Neutrophil (primary cell): Measurements from ENCODE around the gene FOXK1.
A peak's percentile ranks its signal among the peaks of the same experiment; 100 is the strongest.

Experiments
- H3K27ac ChIP-seq: fragments of 200-600 bp; sonication (generic); 2 replicates; pipeline ENCODE4 v1.5.1; 2016; ENCODE audit warnings: mild to moderate bottlenecking, moderate library complexity
- H3K27me3 ChIP-seq: fragments of 200-600 bp; sonication (generic); 2 replicates; pipeline ENCODE4 v1.6.0; 2016; ENCODE audit warnings: mild to moderate bottlenecking
- H3K36me3 ChIP-seq: fragments of 200-600 bp; sonication (generic); 2 replicates; pipeline ENCODE4 v1.5.1; 2017
- H3K4me1 ChIP-seq, 2 experiments: fragments of 200-600 bp in 1 of 2; sonication (generic) in 1 of 2; 1 replicate in 1 of 2; 2 replicates in 1 of 2; pipeline versions ENCODE4 v1.5.1 to v1.6.1; 2013 to 2016; ENCODE audit warnings: low read depth in 1 of 2, low read length in 1 of 2, mild to moderate bottlenecking in 1 of 2, moderate library complexity in 1 of 2; ENCODE audit not compliant: control insufficient read depth in 1 of 2, insufficient read depth in 1 of 2
- H3K4me3 ChIP-seq, 2 experiments: fragments of 200-600 bp in 1 of 2; sonication (generic) in 1 of 2; 1 replicate in 1 of 2; 2 replicates in 1 of 2; pipeline ENCODE4 v1.5.1; 2013 to 2016; ENCODE audit warnings: low read depth in 1 of 2, low read length in 1 of 2, mild to moderate bottlenecking in 1 of 2, moderate library complexity in 1 of 2
- H3K9me3 ChIP-seq: fragments of 200-600 bp; sonication (generic); 2 replicates; pipeline ENCODE4 v1.5.1; 2016
- TF ChIP-seq, protein P1 (sequence below): fragments of 200-600 bp; sonication (generic); IDR thresholded peaks from 2 replicates; pipeline ENCODE4 v1.5.1; 2016; ENCODE audit warnings: antibody characterized with exemption

FOXK1 gene

DNA sequence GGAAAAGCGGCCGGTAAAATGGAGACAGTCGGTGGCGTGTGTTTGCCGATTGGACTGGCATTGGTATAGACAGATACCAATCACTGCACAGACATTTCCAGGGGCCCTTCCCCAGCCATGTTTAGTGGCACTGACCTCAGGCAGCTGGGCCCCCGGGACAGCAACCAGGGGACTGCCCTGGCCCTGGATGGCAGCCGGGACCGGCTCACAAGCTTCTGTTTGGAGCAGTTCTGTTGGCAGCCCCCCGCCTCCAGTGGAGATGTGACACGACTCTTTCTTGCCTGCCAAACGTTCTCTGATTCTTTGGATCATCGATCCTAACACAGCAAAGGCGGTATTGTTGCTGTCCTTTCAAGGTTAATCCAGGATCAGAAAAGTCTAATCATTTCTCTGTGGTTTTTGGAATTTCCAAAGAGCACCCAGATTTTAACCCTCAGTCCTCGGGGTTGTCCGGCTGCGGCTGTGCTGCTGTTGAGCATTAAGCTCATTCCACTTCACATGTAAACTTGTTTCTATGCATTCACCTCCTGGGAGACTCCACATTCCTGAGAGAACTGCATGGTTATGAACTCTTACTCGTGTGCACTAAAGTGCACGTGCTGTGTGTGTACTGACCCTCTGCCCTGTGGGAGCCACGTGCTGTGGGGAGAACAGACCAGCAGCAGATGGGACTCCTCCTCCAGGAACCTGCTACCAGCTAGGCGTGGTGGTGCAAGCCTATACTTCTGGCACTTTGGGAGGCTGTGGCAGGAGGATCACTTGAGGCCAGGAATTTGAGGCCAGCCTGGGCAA is 46.0 kb downstream of the FOXK1 start:
- TF ChIP-seq, protein P1, sequence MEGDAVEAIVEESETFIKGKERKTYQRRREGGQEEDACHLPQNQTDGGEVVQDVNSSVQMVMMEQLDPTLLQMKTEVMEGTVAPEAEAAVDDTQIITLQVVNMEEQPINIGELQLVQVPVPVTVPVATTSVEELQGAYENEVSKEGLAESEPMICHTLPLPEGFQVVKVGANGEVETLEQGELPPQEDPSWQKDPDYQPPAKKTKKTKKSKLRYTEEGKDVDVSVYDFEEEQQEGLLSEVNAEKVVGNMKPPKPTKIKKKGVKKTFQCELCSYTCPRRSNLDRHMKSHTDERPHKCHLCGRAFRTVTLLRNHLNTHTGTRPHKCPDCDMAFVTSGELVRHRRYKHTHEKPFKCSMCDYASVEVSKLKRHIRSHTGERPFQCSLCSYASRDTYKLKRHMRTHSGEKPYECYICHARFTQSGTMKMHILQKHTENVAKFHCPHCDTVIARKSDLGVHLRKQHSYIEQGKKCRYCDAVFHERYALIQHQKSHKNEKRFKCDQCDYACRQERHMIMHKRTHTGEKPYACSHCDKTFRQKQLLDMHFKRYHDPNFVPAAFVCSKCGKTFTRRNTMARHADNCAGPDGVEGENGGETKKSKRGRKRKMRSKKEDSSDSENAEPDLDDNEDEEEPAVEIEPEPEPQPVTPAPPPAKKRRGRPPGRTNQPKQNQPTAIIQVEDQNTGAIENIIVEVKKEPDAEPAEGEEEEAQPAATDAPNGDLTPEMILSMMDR, result no peak
- Histone ChIP-seq H3K36me3 (no peaks in the 10 kb centered on the region), H3K27ac (peak overlapping the region; percentile 92), H3K9me3 (no peaks in the 10 kb centered on the region), H3K4me1 (peaks cover 26 to 32% of the 10 kb centered on the region in 2 experiments), H3K4me3 (no peak overlapping the region), H3K27me3 (no peaks in the 10 kb centered on the region)

DNA sequence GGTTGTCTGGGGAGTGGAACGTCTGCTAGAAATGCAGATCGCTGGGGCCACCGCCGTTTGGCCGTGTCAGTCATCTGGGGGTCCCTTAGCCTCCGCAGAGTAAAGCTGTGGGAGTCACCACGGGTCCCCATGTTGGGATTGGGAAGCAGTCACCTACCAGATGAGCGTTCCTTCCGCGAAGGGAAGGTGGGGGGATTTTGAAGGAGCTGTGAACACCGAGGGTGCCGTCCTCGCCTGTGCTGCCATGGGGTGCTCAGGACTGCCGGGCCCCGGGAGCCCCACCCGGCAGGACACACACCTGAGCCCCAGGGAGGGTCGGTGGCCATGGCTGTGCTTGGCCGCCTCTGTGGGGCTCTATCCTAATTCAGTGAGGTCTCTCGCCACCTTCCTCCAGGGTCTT is 47.2 kb downstream of the FOXK1 start:
- H3K4me1 ChIP-seq, result peaks cover 30 to 31% of the 10 kb centered on the region in 2 experiments
- TF ChIP-seq, protein P1, result no peak
- H3K27ac ChIP-seq, result no peak overlapping the region
- H3K4me3 ChIP-seq, result no peak overlapping the region
- no peaks in the 10 kb centered on the region for H3K27me3 ChIP-seq
- H3K9me3 ChIP-seq, result no peaks in the 10 kb centered on the region
- no peaks in the 10 kb centered on the region for H3K36me3 ChIP-seq

DNA sequence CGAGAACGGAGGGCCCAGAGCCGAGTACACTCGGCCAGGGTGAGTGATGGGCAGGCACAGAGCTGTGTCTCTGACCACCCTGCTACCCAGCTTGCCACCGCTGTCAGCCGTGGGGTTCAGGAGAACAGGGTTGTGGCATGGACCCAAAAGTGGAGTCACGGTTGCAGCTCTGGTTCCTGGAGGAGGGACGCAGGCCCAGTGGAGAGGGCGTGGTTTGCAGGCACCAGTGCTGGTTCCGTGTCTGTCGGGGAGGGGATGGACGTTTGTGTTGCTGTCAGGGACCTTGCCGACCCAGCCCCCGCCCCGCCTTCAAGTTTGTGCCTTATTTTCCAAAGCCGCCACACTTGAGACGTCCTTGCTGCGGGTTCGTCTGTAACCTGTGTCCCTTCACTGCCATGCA is 48.2 kb downstream of the FOXK1 start:
- Histone ChIP-seq H3K4me1 (peaks cover 21% of the 10 kb centered on the region in 2 experiments), H3K27ac (no peak overlapping the region), H3K4me3 (no peak overlapping the region), H3K36me3 (no peaks in the 10 kb centered on the region), H3K9me3 (no peaks in the 10 kb centered on the region), H3K27me3 (no peaks in the 10 kb centered on the region)
- TF ChIP-seq, protein P1, result no peak

DNA sequence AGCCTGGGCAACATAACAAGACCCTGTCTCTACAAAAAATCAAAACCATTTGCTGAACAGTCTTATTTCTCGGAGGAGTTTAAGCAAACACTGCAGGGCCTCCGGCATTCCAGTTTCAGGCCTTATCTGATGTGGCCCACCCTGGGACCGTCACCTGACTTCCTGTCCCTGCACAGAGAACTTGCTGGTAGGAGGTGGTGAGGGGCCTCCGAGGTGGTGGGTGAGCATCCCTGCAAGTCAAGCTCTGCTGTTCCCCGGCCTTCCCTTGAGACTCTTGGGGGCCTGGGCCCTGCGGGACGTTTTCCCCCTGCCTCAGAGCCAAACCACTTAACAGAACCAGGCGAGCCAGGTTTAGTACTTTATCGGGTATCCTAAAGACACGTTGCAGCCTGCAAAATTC is 48.9 kb downstream of the FOXK1 start:
- Histone ChIP-seq H3K4me3 (no peak overlapping the region), H3K27ac (no peak overlapping the region), H3K4me1 (peaks cover 14 to 15% of the 10 kb centered on the region in 2 experiments), H3K9me3 (no peaks in the 10 kb centered on the region), H3K36me3 (no peaks in the 10 kb centered on the region), H3K27me3 (no peaks in the 10 kb centered on the region)
- TF ChIP-seq, protein P1, result no peak

DNA sequence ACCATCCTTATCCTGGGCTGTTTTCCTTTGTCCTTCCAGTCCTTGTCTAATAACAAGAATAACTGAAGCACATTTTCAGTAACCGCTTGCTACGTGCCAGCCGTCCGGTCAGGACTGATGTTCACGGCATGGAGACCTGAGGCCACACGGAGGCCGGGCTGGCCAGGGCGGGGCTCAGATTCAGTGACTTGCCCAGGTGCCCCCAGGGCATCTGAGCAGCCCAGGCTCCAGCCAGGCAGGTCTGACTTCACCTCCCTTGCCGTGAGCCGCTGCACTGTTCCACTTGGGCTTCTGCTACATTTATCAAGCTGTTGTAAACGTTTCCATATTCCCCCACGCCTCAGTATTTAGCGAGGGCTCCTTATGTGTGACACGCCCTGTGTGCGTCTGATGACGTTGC is 49.7 kb downstream of the FOXK1 start:
- Histone ChIP-seq H3K9me3 (no peaks in the 10 kb centered on the region), H3K4me3 (no peak overlapping the region), H3K27ac (no peak overlapping the region), H3K4me1 (peaks cover 6 to 7% of the 10 kb centered on the region in 2 experiments), H3K27me3 (no peaks in the 10 kb centered on the region), H3K36me3 (no peaks in the 10 kb centered on the region)
- TF ChIP-seq, protein P1, result no peak
